ELR (cell line): Measurements from ENCODE around the gene ESPNL.
"Not testable (repeated sequence)": the region's sequence is repeated elsewhere in the genome, so short reads cannot be mapped to it uniquely, and the experiment has no call there.

Source experiments
- DNase-seq: peaks from one replicate; pipeline ENCODE4 v3.0.0-alpha.2; 2015; ENCODE audit warnings: low read depth

ESPNL gene, protein sequence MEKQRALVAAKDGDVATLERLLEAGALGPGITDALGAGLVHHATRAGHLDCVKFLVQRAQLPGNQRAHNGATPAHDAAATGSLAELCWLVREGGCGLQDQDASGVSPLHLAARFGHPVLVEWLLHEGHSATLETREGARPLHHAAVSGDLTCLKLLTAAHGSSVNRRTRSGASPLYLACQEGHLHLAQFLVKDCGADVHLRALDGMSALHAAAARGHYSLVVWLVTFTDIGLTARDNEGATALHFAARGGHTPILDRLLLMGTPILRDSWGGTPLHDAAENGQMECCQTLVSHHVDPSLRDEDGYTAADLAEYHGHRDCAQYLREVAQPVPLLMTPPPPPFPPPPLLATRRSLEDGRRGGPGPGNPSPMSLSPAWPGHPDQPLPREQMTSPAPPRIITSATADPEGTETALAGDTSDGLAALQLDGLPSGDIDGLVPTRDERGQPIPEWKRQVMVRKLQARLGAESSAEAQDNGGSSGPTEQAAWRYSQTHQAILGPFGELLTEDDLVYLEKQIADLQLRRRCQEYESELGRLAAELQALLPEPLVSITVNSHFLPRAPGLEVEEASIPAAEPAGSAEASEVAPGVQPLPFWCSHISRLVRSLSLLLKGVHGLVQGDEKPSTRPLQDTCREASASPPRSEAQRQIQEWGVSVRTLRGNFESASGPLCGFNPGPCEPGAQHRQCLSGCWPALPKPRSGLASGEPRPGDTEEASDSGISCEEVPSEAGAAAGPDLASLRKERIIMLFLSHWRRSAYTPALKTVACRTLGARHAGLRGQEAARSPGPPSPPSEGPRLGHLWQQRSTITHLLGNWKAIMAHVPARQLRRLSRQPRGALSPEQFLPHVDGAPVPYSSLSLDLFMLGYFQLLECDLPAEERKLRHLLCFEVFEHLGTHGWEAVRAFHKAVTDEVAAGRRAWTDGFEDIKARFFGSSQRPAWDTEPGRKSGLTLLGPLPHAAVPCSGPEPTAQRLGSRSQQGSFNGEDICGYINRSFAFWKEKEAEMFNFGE

GRCh38 chr2:238100049-238100820 is at the start of gene ESPNL:
Gene ESPNL (plus strand): TSS chr2:238100340. CDS start chr2:238100420, 80 bp downstream.
- peak; percentile 32 for DNase-seq

DNA sequence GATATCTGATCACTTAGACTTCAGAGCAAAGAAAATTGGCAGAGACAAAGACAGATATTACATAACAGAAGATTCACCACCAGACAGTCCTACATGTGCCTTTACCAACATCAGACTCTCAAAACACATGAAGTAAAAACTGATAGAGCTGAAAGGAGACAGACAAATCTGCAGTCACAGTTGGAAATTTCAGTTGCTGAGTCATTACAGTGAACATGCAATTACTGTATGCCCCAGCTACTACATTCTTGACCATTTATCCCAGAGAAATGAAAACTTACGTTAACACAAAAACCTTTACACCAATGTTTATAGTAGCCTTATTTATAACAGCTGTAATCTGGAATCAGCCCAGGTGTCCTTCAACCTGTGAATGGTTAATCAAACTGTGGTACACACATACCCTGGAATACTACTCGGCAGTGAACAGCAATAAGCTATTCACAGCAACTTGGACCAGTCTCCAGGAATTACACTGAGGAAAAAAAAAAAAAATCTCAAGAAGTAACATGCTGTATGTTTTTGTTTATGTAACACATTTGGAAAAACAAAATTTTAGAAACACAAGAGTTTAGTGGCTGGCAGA is 46.9 kb upstream of the ESPNL start:
- peak; percentile 49 for DNase-seq

GRCh38 chr2:238055841-238056240 is 44.3 kb upstream of the ESPNL start:
- no peak for DNase-seq

DNA sequence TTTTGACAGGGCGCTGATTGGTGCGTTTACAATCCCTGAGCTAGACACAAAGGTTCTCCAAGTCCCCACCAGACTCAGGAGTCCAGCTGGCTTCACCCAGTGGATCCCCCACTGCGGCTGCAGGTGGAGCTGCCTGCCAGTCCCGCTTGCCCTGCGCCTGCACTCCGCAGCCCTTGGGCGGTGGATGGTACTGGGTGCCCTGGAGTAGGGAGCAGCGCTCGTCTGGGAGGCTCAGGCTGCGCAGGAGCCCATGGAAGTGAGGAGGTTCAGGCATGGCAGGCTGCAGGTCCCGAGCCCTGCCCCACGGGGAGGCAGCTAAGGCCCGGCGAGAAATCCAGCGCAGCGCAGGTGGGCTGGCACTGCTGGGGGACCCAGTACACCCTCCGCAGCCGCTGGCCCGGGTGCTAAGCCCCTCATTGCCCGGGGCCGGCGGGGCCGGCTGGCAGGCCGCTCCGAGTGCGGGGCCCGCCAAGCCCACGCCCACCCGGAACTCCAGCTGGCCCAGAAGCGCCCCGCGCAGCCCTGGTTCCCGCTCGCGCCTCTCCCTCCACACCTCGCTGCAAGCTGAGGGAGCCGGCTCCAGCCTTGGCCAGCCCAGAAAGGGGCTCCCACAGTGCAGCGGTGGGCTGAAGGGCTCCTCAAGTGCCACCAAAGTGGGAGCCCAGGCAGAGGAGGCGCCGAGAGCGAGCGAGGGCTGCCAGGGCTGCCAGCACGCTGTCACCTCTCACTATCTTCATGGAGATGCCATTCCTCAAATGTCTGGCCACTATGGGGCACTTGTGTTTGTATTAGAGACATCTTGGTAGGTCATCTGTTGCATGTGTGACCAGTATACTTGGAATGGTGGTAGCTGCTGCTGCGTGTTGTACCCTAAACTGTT is 42.2 kb upstream of the ESPNL start:
- not testable (repeated sequence) for DNase-seq

DNA sequence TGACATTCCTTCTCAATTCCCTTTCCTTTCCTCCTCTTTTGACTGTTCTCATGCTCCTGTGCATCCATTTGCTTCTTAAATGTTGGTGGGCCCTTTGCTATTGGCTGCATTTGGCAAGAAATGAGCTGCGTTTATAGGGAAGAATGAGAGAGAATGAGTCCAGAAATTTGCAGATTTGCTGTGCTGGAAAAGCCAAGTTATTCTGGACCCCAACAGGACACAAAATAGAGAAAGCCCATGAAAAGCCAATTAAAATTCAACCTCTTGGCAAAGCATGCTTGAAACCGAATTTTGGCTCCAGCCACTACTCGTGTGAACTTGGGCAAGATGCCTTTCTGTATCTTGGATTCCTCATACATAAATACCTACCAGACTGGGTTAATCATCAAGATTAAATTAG is 40.6 kb upstream of the ESPNL start:
- no peak for DNase-seq

DNA sequence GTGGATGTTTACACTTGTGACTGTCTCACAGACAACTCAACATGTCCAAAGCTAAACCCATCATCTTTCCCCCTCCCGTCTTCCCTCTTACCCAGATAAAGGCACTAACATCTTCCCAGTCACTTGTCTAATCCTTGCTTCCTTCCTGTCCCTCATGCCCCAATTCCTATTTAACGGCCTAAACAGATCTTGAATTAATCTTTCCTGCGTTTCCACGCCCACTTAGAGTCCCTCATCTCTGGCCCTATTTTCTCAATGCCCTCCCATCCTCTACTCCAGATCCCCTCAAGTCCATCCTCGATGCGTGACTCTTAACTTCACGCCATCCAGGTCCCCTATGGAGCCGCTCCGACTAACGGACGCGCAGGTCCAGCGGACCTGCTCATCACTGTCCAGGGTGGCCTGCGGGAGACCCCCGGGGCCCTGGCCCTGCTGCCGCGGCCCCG is 40.0 kb upstream of the ESPNL start:
- peak; percentile 47 for DNase-seq

DNA sequence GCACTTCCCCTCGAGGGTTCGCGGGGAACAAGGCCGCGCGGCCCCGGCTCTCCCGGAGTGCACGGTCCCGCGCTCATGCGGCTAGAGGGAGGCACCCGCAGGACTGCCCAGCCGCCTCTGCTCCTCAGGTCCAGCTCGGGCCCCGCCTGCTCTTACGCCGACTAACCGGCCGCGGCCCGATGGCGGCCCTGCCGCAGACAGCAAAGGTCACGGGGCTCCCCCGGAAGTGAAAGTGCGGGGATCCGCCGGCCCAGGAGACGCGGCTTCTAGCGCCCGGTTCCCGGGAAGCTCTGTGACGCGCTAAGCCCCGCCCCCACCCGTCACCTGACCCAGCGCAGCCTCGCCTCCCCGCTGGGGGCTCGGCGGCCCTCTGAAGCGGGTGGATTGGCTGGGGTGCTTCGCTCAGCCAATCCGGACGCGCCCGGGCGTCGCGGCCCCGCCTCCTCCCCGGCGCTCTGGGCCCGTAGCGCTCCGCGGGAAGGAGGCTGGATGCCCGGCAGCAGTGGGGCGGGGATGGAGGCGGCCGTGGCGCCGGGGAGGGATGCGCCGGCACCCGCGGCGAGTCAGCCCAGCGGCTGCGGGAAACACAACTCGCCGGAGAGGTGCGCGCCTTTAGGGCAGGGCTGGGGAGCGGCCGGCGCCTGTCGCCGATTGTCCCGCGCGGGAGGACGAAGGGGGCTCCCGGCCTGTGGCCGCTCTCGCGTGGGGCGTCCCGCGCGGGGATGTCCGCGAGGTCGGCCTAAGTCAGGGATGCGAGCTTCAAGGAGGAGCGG is 39.4 kb upstream of the ESPNL start, which contains the start of gene SCLY:
SCLY (plus strand) TSS at position 460 of the 773 bp plus-strand sequence; CDS start at position 514, 54 bp downstream.
- DNase-seq = peak; percentile 98

DNA sequence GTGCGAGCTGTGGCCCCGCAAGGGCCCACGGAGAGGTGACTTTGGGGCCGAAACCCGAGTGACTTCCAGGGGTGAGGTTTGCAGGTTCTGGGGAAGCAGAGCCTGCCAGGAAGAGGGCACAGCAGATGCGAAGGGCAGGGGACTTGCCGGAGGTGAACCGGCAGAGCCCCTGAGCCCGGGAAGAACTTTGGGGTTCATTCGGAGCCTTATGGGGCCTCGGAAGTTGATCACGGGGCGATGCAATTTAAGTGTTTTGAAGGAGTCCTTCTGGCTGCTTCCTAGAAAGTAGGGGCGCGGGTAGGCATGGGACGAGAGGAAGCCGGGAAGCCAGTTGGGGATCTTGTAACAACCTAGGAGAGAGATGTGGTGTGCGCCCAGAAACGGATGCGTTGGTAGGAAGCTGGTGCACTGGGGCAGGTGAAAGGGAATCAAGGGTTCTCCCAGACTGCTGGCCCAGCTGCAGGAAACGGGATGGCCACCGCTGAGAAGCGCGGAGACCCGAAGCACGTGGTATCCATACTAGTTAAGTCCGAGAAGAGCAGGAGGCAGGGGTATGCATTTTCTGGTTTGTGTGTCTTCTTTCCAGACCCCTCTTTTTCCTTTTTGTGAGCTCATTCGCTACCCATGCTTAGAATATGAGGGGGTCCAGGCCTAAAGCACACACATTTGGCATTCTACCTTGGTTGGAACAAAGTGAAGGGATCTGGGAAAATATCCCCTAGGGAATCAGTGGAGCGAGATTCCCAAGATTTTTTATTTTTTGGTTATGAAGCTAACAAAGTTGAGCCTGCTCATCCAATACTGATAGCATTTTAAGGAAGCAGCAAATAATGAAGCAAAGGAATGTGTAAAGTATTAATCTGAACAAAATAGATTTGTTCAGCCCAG is 38.6 kb upstream of the ESPNL start:
- peak; percentile 74 for DNase-seq

DNA sequence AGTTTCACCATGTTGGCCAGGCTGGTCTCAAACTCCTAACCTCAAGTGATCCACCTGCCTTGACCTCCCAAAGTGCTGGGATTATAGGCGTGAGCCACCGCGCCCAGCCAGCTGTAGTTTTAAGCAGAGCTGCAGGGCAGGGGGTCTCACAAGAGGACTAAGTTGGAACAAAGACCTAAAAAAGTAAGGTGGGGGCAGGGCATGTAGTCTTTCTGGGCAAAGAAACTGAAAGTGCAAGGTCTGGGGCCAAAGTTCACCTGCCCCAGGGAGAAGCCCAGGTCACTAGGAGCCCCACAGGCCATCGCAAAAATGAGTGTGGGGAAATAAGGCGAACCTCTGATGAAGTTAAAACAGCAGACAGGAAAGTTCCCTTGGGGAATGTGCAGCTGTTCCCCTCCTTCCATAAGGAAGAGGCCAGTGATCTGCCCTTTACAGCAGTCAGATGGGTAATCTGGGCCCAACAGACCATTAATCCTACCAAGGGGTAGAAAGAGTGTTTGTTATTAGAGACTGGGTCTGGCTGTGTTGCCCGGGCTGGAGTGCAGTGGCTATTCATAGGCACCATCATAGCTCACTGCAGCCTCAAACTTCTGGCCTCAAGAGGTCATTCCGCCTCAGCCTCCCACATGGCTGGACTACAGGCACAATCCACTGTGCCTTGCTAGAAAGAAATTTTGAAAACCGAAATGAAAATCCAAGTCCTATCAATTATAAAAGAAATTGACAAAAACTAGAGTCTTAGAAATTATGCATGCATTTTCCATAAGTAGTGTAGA is 36.5 kb upstream of the ESPNL start:
- no peak for DNase-seq

- no peak for DNase-seq
Observed at GRCh38 chr2:238064376-238064775, 35.8 kb upstream of the ESPNL start.

DNA sequence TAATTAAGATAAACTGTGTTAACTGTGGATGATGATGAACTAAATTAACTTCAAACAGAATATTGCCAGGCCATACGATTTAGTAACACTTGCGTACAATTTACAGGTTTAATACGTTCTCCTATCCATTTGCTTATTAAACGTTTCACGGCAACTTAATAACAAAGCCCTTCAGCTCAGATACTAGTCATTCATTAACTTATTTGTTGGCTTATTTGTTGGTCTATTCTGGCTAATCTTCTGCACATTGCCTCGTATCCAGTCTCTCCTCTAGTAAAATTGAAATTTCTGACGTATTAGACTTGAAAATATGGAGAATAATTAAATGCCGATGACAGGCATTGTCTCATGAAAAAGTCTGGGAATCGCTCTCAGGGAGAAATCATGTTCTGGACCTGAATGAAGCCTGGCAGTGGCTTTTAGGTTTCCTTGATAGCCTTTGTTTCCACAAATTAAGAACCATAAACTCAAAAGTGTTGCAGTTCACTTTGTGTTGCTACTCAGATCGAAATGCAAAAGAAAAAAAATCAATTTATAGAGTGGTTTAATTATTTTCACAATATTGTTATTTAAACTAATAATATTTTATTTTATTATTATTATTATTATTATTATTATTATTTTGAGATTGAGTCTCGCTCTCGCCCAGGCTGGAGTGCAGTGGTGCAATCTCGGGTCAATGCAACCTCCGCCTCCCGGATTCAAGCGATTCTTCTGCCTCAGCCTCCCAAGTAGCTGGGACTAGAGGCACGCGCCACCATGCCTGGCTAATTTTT is 34.9 kb upstream of the ESPNL start:
- no peak for DNase-seq

GRCh38 chr2:238066218-238066617 is 33.9 kb upstream of the ESPNL start:
- DNase-seq = no peak

DNA sequence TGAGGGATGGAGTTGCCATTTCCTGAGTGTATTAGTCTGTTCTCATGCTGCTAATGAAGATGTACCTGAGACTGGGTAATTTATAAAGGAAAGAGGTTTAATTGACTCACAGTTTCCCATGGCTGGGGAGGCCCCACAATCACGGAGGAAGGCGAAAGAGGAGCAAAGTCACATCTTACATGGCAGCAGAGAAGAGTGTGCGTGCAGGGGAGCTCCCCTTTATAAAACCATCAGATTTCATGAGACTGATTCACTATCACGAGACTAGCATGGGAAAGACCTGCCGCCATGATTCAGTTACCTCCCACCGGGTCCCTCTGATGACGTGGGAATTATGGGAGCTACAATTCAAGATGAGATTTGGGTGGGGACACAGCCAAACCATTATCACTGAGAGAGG is 33.4 kb upstream of the ESPNL start:
- not testable (repeated sequence) for DNase-seq

GRCh38 chr2:238067939-238068338 is 32.2 kb upstream of the ESPNL start:
- DNase-seq = no peak

DNA sequence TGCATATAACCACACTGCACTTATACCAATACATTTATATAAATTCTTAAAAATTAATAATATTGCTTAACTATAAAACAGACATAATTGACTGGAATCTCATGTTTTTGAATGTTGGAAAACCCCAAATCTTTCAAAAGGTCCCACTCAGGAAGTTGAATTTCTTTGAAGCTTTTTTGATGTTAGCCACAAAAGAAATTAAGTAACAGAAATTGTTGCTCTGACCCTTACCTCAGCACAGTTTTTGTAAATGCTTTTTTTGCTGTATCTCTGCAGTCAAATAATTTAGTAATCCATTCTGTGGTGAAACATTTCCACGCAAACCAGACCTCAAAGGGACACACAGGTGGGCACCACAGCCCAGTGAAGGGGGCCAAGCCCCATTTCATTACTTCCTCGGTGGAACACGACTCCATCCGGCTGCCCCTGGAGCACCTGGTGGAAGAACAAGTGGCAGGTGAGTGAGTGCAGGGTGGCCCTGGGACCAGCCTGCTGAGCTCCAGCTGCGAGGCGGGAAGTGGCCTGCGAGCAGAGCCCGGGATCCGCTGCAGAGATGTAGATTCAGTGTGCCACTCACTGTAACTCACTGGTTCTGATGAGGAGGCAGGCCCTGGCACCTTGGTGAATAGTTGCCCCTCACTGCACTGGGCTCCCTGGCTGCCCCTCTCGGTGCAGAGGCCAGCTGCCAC is 31.0 kb upstream of the ESPNL start:
- DNase-seq = no peak

DNA sequence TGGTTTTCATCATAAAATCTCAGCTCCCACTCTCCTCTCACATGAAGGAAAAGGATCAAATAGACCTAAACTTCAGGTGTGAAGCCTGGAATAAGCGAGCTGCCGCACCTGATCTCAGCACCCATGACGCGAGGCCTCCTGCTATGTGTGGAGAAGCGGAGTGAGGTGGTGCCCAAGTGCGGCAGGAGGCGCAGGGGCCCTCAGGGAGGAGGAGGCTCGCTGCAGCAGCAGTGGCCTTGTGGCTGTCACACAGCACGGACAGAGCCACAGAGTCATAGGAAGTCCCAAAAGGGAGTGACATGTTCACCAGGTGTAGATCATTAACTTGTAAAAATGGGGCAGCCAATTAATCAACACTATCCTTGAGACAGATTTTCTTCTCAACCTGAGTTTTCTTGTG is 30.3 kb upstream of the ESPNL start:
- no peak for DNase-seq
